HL-60 (cell line): Measurements from ENCODE around the gene IQCH.

Experiments used
- DNase-seq, 2 experiments: peaks; one replicate each; pipeline ENCODE4 v3.0.0-alpha.2; 2010 to 2020; ENCODE audit warnings: low read depth in 1 of 2, low spot score in 1 of 2
- H3K27ac ChIP-seq: fragments of 250-450 bp; sonication (Bioruptor Pico); replicated peaks from 2 replicates; pipeline ENCODE4 v1.5.1; 2020; ENCODE audit warnings: mild to moderate bottlenecking, moderate library complexity
- H3K27me3 ChIP-seq: fragments of 250-450 bp; sonication (Bioruptor Pico); 2 replicates; pipeline ENCODE4 v1.5.1; 2021; ENCODE audit warnings: mild to moderate bottlenecking, moderate library complexity; ENCODE audit not compliant: insufficient read depth, poor library complexity, severe bottlenecking
- H3K4me3 ChIP-seq: replicated peaks from 2 replicates; pipeline ENCODE4 v1.5.1; 2011; ENCODE audit warnings: mild to moderate bottlenecking, control low read depth, low read length; ENCODE audit not compliant: insufficient read depth
- GABPA ChIP-seq: IDR thresholded peaks from 2 replicates; pipeline ENCODE4 v1.6.1; 2012; ENCODE audit warnings: low read depth
- POLR2AphosphoS5 ChIP-seq: IDR thresholded peaks from 2 replicates; pipeline ENCODE4 v1.6.1; 2012; ENCODE audit warnings: low read depth
- SPI1 ChIP-seq: IDR thresholded peaks from 2 replicates; pipeline ENCODE4 v1.6.1; 2012; ENCODE audit warnings: low read depth, mild to moderate bottlenecking, borderline replicate concordance
- TF ChIP-seq, protein P1 (sequence below): IDR thresholded peaks from 2 replicates; pipeline ENCODE4 v1.6.1; 2012; ENCODE audit warnings: low read depth; ENCODE audit not compliant: insufficient replicate concordance
- TF ChIP-seq, protein P2 (sequence below): IDR thresholded peaks from one replicate; pipeline ENCODE4 v1.5.1; 2011; ENCODE audit warnings: low read length, control low read depth, inconsistent platforms; ENCODE audit not compliant: insufficient read depth

IQCH gene

DNA sequence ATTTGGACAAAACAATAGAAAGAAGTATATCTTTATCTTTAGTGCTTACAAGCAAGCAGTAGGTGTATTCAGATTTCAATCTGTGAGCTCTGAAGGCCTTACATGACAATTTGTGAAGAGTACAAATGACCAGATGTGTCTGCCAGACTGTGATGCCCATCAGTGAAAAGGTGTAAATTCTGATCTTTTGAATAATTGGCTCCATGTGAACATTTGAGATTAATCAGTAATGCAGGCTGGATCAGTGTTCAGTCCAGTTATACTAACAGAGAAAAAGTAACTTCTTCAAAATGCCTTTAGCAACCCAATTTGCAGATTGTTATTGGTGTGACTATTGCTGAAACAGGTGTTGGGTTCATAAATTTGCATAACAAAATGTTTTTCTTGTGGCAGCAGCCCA lies 5.2 kb downstream of the IQCH start:
- TF ChIP-seq, protein P1, sequence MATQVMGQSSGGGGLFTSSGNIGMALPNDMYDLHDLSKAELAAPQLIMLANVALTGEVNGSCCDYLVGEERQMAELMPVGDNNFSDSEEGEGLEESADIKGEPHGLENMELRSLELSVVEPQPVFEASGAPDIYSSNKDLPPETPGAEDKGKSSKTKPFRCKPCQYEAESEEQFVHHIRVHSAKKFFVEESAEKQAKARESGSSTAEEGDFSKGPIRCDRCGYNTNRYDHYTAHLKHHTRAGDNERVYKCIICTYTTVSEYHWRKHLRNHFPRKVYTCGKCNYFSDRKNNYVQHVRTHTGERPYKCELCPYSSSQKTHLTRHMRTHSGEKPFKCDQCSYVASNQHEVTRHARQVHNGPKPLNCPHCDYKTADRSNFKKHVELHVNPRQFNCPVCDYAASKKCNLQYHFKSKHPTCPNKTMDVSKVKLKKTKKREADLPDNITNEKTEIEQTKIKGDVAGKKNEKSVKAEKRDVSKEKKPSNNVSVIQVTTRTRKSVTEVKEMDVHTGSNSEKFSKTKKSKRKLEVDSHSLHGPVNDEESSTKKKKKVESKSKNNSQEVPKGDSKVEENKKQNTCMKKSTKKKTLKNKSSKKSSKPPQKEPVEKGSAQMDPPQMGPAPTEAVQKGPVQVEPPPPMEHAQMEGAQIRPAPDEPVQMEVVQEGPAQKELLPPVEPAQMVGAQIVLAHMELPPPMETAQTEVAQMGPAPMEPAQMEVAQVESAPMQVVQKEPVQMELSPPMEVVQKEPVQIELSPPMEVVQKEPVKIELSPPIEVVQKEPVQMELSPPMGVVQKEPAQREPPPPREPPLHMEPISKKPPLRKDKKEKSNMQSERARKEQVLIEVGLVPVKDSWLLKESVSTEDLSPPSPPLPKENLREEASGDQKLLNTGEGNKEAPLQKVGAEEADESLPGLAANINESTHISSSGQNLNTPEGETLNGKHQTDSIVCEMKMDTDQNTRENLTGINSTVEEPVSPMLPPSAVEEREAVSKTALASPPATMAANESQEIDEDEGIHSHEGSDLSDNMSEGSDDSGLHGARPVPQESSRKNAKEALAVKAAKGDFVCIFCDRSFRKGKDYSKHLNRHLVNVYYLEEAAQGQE: no peak
- TF ChIP-seq, protein P2, sequence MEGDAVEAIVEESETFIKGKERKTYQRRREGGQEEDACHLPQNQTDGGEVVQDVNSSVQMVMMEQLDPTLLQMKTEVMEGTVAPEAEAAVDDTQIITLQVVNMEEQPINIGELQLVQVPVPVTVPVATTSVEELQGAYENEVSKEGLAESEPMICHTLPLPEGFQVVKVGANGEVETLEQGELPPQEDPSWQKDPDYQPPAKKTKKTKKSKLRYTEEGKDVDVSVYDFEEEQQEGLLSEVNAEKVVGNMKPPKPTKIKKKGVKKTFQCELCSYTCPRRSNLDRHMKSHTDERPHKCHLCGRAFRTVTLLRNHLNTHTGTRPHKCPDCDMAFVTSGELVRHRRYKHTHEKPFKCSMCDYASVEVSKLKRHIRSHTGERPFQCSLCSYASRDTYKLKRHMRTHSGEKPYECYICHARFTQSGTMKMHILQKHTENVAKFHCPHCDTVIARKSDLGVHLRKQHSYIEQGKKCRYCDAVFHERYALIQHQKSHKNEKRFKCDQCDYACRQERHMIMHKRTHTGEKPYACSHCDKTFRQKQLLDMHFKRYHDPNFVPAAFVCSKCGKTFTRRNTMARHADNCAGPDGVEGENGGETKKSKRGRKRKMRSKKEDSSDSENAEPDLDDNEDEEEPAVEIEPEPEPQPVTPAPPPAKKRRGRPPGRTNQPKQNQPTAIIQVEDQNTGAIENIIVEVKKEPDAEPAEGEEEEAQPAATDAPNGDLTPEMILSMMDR: no peak
- TF ChIP-seq SPI1 (no peak), GABPA (no peak), POLR2AphosphoS5 (no peak)
- Histone ChIP-seq H3K27ac (no peak overlapping the region), H3K4me3 (no peak overlapping the region), H3K27me3 (no peaks in the 10 kb centered on the region)
- DNase-seq: no peak

DNA sequence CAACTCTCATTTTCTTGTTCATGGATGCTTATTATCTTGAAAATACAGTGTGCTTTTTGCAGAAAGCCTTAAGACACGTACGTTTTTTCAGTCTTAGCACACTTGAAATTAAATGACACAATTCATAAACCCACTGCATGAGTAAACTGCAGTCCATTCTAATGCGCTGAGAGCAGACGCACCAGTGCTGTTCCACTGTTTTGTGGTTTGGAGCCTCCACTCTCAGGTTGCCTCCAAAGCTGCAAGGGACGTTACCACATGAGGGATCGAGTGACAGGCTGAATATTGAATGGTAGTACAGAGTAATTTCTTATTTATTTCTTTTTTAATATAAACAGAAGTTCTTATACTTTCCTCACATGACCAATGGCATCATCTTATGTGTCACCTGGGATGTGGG lies 12.3 kb downstream of the IQCH start:
- Histone ChIP-seq H3K27me3 (no peaks in the 10 kb centered on the region), H3K4me3 (no peak overlapping the region), H3K27ac (no peak overlapping the region)
- TF ChIP-seq SPI1: no peak
- TF ChIP-seq, protein P2: no peak
- TF ChIP-seq, protein P1: no peak
- TF ChIP-seq POLR2AphosphoS5: no peak
- no peak for TF ChIP-seq GABPA
- no peak for DNase-seq

DNA sequence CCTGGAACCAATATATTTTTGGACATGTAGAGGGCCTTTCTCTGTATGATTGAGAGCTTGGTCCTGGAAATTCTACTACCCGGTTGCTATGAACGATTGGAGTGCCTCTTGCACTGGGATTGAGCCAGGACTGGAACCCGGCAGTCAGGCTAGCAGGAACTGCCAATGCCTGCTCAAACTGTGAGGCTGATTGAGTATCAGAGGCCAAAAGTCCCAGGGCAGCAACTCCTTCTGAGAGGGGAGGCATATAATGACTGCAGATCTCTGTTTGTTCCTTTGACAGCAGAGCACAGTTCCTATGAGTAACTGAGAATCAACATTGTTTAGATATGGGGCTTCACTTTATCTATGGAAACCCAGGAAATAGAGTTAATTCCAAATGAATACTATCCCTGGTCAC lies 12.9 kb downstream of the IQCH start:
- no peaks in the 10 kb centered on the region for H3K27me3 ChIP-seq
- no peak overlapping the region for H3K27ac ChIP-seq
- DNase-seq: no peak
- TF ChIP-seq, protein P1: no peak
- TF ChIP-seq, protein P2: no peak
- TF ChIP-seq POLR2AphosphoS5 (no peak), GABPA (no peak), SPI1 (no peak)
- no peak overlapping the region for H3K4me3 ChIP-seq
